GM12892 (cell line): Measurements from ENCODE around the gene PDCD1LG2.

Experiments used
- POLR2A ChIP-seq: IDR thresholded peaks from 2 replicates; pipeline ENCODE4 v1.6.1; 2011; ENCODE audit warnings: low read depth, low read length, control low read depth
- POLR2AphosphoS5 ChIP-seq: IDR thresholded peaks from 2 replicates; pipeline ENCODE4 v1.6.1; 2011; ENCODE audit warnings: low read depth, low read length, control low read depth
- TAF1 ChIP-seq: IDR thresholded peaks from 2 replicates; pipeline ENCODE4 v1.6.1; 2011; ENCODE audit warnings: low read depth, mild to moderate bottlenecking, control low read depth, low read length, borderline replicate concordance

DNA sequence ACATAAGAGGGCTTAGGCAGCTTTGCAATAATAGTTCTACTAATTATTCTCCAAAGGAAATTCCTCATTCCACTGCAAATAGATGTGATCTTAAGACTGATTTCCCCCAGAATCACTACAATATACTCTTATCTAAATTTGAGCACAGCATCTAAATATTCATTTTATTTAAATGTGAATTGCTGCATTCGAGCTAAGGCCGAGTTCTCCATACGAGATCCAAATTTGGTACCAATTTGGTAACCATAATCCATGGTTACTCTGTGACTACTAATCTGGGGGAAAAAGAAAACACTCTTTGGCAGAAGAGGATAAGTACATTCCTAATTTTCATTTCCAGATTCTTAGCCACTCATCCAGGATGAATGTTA lies 98.9 kb downstream of the PDCD1LG2 start:
- TF ChIP-seq POLR2A: no peak
- no peak for TF ChIP-seq TAF1
- TF ChIP-seq POLR2AphosphoS5: no peak
